Activated CD8-positive, alpha-beta memory T cell treated with anti-CD3 and anti-CD28 coated beads for 36 hours (primary cell): ENCODE data around the gene NRAP. TPM values are rescaled to one million over a fixed set of nuclear protein-coding genes. Genes with fewer than 3 reads are reported as not detected.

Experiments used
- CTCF ChIA-PET: fragments of 350-600 bp; sonication (Branson Sonifier 250); formaldehyde crosslinking; loops from one replicate; lab custom pipeline; 2021; ENCODE audit warnings: antibody characterized with exemption; lab: Charles Lee
- POLR2A ChIA-PET: fragments of 350-600 bp; sonication (Branson Sonifier 250); formaldehyde crosslinking; loops from one replicate; lab custom pipeline; 2021; ENCODE audit warnings: antibody characterized with exemption; lab: Charles Lee
- total RNA-seq, 2 experiments: library from RNA; stranded (reverse); gene quantifications; one replicate each; pipeline ENCODE4 v1.2.3, GENCODE V29; 2021

The NRAP gene
- total RNA-seq, 2 experiments from 2014 or later = not detected

GRCh38 chr10:113549856-113550255 is 114.0 kb downstream of the NRAP start:
- POLR2A ChIA-PET = no interaction called here
- CTCF ChIA-PET = no interaction called here

- CTCF ChIA-PET = no interaction called here
- POLR2A ChIA-PET = no interaction called here
Measured at GRCh38 chr10:113547426-113547825, 116.4 kb downstream of the NRAP start.

GRCh38 chr10:113544392-113544791 is 119.4 kb downstream of the NRAP start:
- POLR2A ChIA-PET = no interaction called here
- CTCF ChIA-PET = no interaction called here

GRCh38 chr10:113543107-113543955 is 120.5 kb downstream of the NRAP start:
- CTCF ChIA-PET = no interaction called here
- POLR2A ChIA-PET = no interaction called here

- CTCF ChIA-PET = no interaction called here
Measured at GRCh38 chr10:113541549-113541927, 122.3 kb downstream of the NRAP start.

GRCh38 chr10:113540845-113541548 is 122.8 kb downstream of the NRAP start:
- CTCF ChIA-PET = no interaction called here
- POLR2A ChIA-PET = no interaction called here

More at GRCh38 chr10:113541549-113541927, 122.3 kb downstream of the NRAP start:
- POLR2A ChIA-PET = no interaction called here

GRCh38 chr10:113539789-113540188 is 124.1 kb downstream of the NRAP start:
- CTCF ChIA-PET = no interaction called here

More at GRCh38 chr10:113539789-113540188, 124.1 kb downstream of the NRAP start:
- POLR2A ChIA-PET = no interaction called here

Other genes starting within 250 kb of the NRAP start
- gene HABP2, start 111.0 kb downstream of the NRAP start, total RNA-seq = not detected
- gene CASP7, start 15.9 kb upstream of the NRAP start, total RNA-seq = 10 to 100 TPM; 29.7 to 31.8 TPM
- not detected for gene PLEKHS1, start 87.6 kb upstream of the NRAP start, total RNA-seq
- gene DCLRE1A, start 190.0 kb upstream of the NRAP start, total RNA-seq = 10 to 100 TPM; 20.1 to 21.8 TPM
- gene NHLRC2, start 190.6 kb upstream of the NRAP start, total RNA-seq = 10 to 100 TPM; 32.1 to 33.2 TPM